ENCODE measurements around the gene CPXM2. TPM values are rescaled to one million over a fixed set of nuclear protein-coding genes. Genes with fewer than 3 reads are reported as not detected.

Gene CPXM2
- total RNA-seq, 1 experiment from 2014 or later, result not detected

- H3K27ac Mint-ChIP-seq (ENCODE audit: low read depth, unreplicated experiment), result no peak overlapping the region
- CTCF ChIA-PET, result no interaction called here
- POLR2A ChIA-PET, result interaction anchor here (0.7 kb wide), 1 partner anchor 33 kb away, joined by 3 read pairs; no protein-coding TSS in a partner anchor
- H3K27me3 Mint-ChIP-seq (ENCODE audit: insufficient read depth, unreplicated experiment), result no peaks in the 10 kb centered on the region
- no peaks in the 10 kb centered on the region for H3K4me1 Mint-ChIP-seq (ENCODE audit: insufficient read depth, unreplicated experiment)
- H3K9me3 Mint-ChIP-seq (ENCODE audit: unreplicated experiment), result no peaks in the 10 kb centered on the region
- intact Hi-C loops (cut with micrococcal nuclease), result no loop called here
- DNase-seq (ENCODE audit: unreplicated experiment), result no peak
- TF ChIP-seq CTCF (IDR thresholded peaks at IDR 0.05; ENCODE audit: unreplicated experiment), result no peak
- H3K36me3 Mint-ChIP-seq (ENCODE audit: insufficient read depth, unreplicated experiment), result no peaks in the 10 kb centered on the region
- BruUV-seq (replicated peaks), result no TSS peak
- H3K4me3 Mint-ChIP-seq (ENCODE audit: unreplicated experiment), result no peak overlapping the region
Observed at GRCh38 chr10:123796736-123797135, 94.9 kb downstream of the CPXM2 start.

GRCh38 chr10:123795846-123796590, 95.6 kb downstream of the CPXM2 start:
- CTCF ChIA-PET, result no interaction called here
- Mint-ChIP-seq H3K27ac (ENCODE audit: low read depth, unreplicated experiment) (no peak overlapping the region), H3K4me3 (ENCODE audit: unreplicated experiment) (no peak overlapping the region), H3K4me1 (ENCODE audit: insufficient read depth, unreplicated experiment) (no peaks in the 10 kb centered on the region), H3K27me3 (ENCODE audit: insufficient read depth, unreplicated experiment) (no peaks in the 10 kb centered on the region), H3K9me3 (ENCODE audit: unreplicated experiment) (no peaks in the 10 kb centered on the region), H3K36me3 (ENCODE audit: insufficient read depth, unreplicated experiment) (no peaks in the 10 kb centered on the region)
- no TSS peak for BruUV-seq (replicated peaks)
- DNase-seq (ENCODE audit: unreplicated experiment), result no peak
- POLR2A ChIA-PET, result no interaction called here
- intact Hi-C loops (cut with micrococcal nuclease), result no loop called here
- TF ChIP-seq CTCF (IDR thresholded peaks at IDR 0.05; ENCODE audit: unreplicated experiment), result no peak

- no peaks in the 10 kb centered on the region for H3K27me3 Mint-ChIP-seq (ENCODE audit: insufficient read depth, unreplicated experiment)
- H3K27ac Mint-ChIP-seq (ENCODE audit: low read depth, unreplicated experiment), result no peak overlapping the region
- no peak for TF ChIP-seq CTCF (IDR thresholded peaks at IDR 0.05; ENCODE audit: unreplicated experiment)
- no peaks in the 10 kb centered on the region for H3K36me3 Mint-ChIP-seq (ENCODE audit: insufficient read depth, unreplicated experiment)
- ChIA-PET CTCF (no interaction called here), POLR2A (no interaction called here)
- BruUV-seq (replicated peaks), result no TSS peak
- DNase-seq (ENCODE audit: unreplicated experiment), result no peak
- H3K4me1 Mint-ChIP-seq (ENCODE audit: insufficient read depth, unreplicated experiment), result no peaks in the 10 kb centered on the region
- intact Hi-C loops (cut with micrococcal nuclease), result no loop called here
- no peak overlapping the region for H3K4me3 Mint-ChIP-seq (ENCODE audit: unreplicated experiment)
- H3K9me3 Mint-ChIP-seq (ENCODE audit: unreplicated experiment), result peaks cover 4% of the 10 kb centered on the region
Observed at GRCh38 chr10:123795196-123795780, 96.3 kb downstream of the CPXM2 start.

GRCh38 chr10:123792248-123792978, 99.2 kb downstream of the CPXM2 start:
- TF ChIP-seq CTCF (IDR thresholded peaks at IDR 0.05; ENCODE audit: unreplicated experiment), result no peak
- CTCF ChIA-PET, result no interaction called here
- Mint-ChIP-seq H3K27me3 (ENCODE audit: insufficient read depth, unreplicated experiment) (no peaks in the 10 kb centered on the region), H3K9me3 (ENCODE audit: unreplicated experiment) (peaks cover 8% of the 10 kb centered on the region), H3K27ac (ENCODE audit: low read depth, unreplicated experiment) (no peak overlapping the region), H3K36me3 (ENCODE audit: insufficient read depth, unreplicated experiment) (no peaks in the 10 kb centered on the region), H3K4me3 (ENCODE audit: unreplicated experiment) (no peak overlapping the region), H3K4me1 (ENCODE audit: insufficient read depth, unreplicated experiment) (no peaks in the 10 kb centered on the region)
- intact Hi-C loops (cut with micrococcal nuclease), result no loop called here
- no TSS peak for BruUV-seq (replicated peaks)
- POLR2A ChIA-PET, result no interaction called here
- DNase-seq (ENCODE audit: unreplicated experiment), result no peak
